B cell (primary cell): ENCODE data around the gene CASZ1. TPM values are rescaled to one million over a fixed set of nuclear protein-coding genes. Genes with fewer than 3 reads are reported as not detected.

ENCODE experiments used
- ATAC-seq: fragments of 200-7000 bp; cut with Tn5 transposase; one replicate; pipeline ENCODE4 v1.10.0; 2021; ENCODE audit warnings: low read depth, mild to moderate bottlenecking, moderate number of reproducible peaks, moderate library complexity
- CTCF ChIA-PET: fragments of 350-600 bp; sonication (Branson Sonifier 250); formaldehyde crosslinking; loops from one replicate; lab custom pipeline; 2021; ENCODE audit warnings: antibody characterized with exemption, inconsistent platforms; lab: Charles Lee
- POLR2A ChIA-PET: fragments of 350-600 bp; sonication (Branson Sonifier 250); formaldehyde crosslinking; loops from one replicate; lab custom pipeline; 2021; ENCODE audit warnings: antibody characterized with exemption; lab: Charles Lee
- DNase-seq: peaks from one replicate; pipeline ENCODE4 v3.0.0; 2013
- H2AFZ ChIP-seq: 2 replicates; pipeline ENCODE4 v1.6.1; 2012; ENCODE audit warnings: mild to moderate bottlenecking, low read depth, low read length; ENCODE audit not compliant: insufficient read depth, poor library complexity, severe bottlenecking
- H3K27ac ChIP-seq, 2 donors: 1 replicate in 1 of 2; 2 replicates in 1 of 2; pipeline ENCODE4 v1.5.1; 2012 to 2013; ENCODE audit warnings: low read length in 2 of 2, mild to moderate bottlenecking in 2 of 2, moderate library complexity in 1 of 2
- H3K27me3 ChIP-seq, 4 experiments: fragments of 200-600 bp in 1 of 4; sonication (generic) in 1 of 4; replicated peaks in 1 of 4; 1 replicate in 2 of 4; 2 replicates in 2 of 4; pipeline versions ENCODE4 v1.6.1 to v1.7.0; 2013 to 2016; ENCODE audit warnings: low read length in 3 of 4, mild to moderate bottlenecking in 2 of 4, mixed read lengths in 1 of 4, moderate library complexity in 1 of 4; ENCODE audit not compliant: insufficient read depth in 4 of 4, control insufficient read depth in 3 of 4; ENCODE audit errors: control extremely low read depth in 1 of 4
- H3K36me3 ChIP-seq, 2 experiments: replicated peaks in 1 of 2; 1 replicate in 1 of 2; 2 replicates in 1 of 2; pipeline versions ENCODE4 v1.6.1 to v1.7.1; 2013; ENCODE audit warnings: low read length in 1 of 2; ENCODE audit not compliant: insufficient read depth in 2 of 2, control insufficient read depth in 1 of 2; ENCODE audit errors: control extremely low read depth in 1 of 2, extremely low read depth in 1 of 2
- H3K4me1 ChIP-seq, 2 donors: fragments of 200-600 bp in 1 of 2; sonication (generic) in 1 of 2; 1 replicate in 1 of 2; 2 replicates in 1 of 2; pipeline versions ENCODE4 v1.5.1 to v1.6.1; 2013 to 2017; ENCODE audit warnings: low read length in 2 of 2; ENCODE audit not compliant: control insufficient read depth in 2 of 2, insufficient read depth in 2 of 2
- H3K4me2 ChIP-seq: replicated peaks from 2 replicates; pipeline ENCODE3; 2012; ENCODE audit warnings: mild to moderate bottlenecking, low read depth, low read length; ENCODE audit not compliant: poor library complexity, severe bottlenecking
- H3K4me3 ChIP-seq, 5 experiments: fragments of 200-600 bp in 1 of 5; sonication (generic) in 1 of 5; 1 replicate in 3 of 5; 2 replicates in 2 of 5; pipeline versions ENCODE4 v1.5.1 to v1.7.0; 2011 to 2016; ENCODE audit warnings: low read length in 4 of 5, mild to moderate bottlenecking in 4 of 5, low read depth in 2 of 5, control low read depth in 1 of 5, moderate library complexity in 1 of 5; ENCODE audit not compliant: insufficient read depth in 1 of 5; ENCODE audit errors: control extremely low read depth in 1 of 5, extremely low read depth in 1 of 5
- H3K79me2 ChIP-seq: fragments of 200-600 bp; sonication (generic); one replicate; pipeline ENCODE4 v1.6.0; 2016; ENCODE audit warnings: low read length; ENCODE audit not compliant: control insufficient read depth, insufficient read depth
- H3K9ac ChIP-seq: fragments of 200-600 bp; sonication (generic); 2 replicates; pipeline ENCODE4 v1.6.1; 2017; ENCODE audit warnings: mild to moderate bottlenecking, low read length, moderate library complexity
- H3K9me3 ChIP-seq, 3 donors: one replicate each; pipeline versions ENCODE4 v1.6.1 to v1.7.1; 2013; ENCODE audit warnings: low read length in 2 of 3; ENCODE audit not compliant: control insufficient read depth in 2 of 3, insufficient read depth in 1 of 3; ENCODE audit errors: control extremely low read depth in 1 of 3
- H4K20me1 ChIP-seq: 2 replicates; pipeline ENCODE4 v1.6.0; 2012; ENCODE audit warnings: mild to moderate bottlenecking, low read length; ENCODE audit not compliant: insufficient read depth, control insufficient read depth, poor library complexity, severe bottlenecking
- H3K27ac Mint-ChIP-seq: one replicate; pipeline ENCODE4 v1.8.0; 2021; ENCODE audit warnings: mixed read lengths
- H3K27me3 Mint-ChIP-seq: one replicate; pipeline ENCODE4 v1.8.0; 2021; ENCODE audit warnings: mixed read lengths
- H3K4me1 Mint-ChIP-seq: one replicate; pipeline ENCODE4 v1.8.0; 2021; ENCODE audit warnings: mixed read lengths
- H3K4me3 Mint-ChIP-seq: one replicate; pipeline ENCODE4 v1.8.0; 2021; ENCODE audit warnings: mixed read lengths
- H3K9me3 Mint-ChIP-seq: one replicate; pipeline ENCODE4 v1.8.0; 2022; ENCODE audit warnings: mixed read lengths; ENCODE audit not compliant: insufficient read depth
- CTCF ChIP-seq: fragments of 200-600 bp; IDR thresholded peaks from one replicate; pipeline ENCODE4 v1.8.0; 2022; ENCODE audit warnings: antibody characterized with exemption, mild to moderate bottlenecking
- EZH2 ChIP-seq: IDR thresholded peaks from 2 replicates; pipeline ENCODE4 v1.6.1; 2012; ENCODE audit warnings: borderline replicate concordance, low read depth, mild to moderate bottlenecking, moderate library complexity, low read length; ENCODE audit not compliant: insufficient read depth, poor library complexity, severe bottlenecking
- WGBS: methylation state at CpG from one replicate; pipeline ENCODE4 v1.1.5; 2013; ENCODE audit warnings: missing lambda C conversion rate; ENCODE audit not compliant: insufficient coverage; 5-methylcytosine and 5-hydroxymethylcytosine counted together
- intact Hi-C: fragments of 100-400 bp; cut with micrococcal nuclease; formaldehyde crosslinking; loops from one replicate; pipeline ENCODE4 v1.10.0; 2022
- polyA plus RNA-seq: library from polyadenylated mRNA; depleted of rRNA; stranded (reverse); fragments of >200 nt; gene quantifications from 2 replicates; pipeline ENCODE4 v1.2.3, GENCODE V29; 2012
- total RNA-seq, 2 donors: library from RNA; stranded (reverse); fragments of 120-200 nt in 1 of 2; gene quantifications; 1 replicate in 1 of 2; 2 replicates in 1 of 2; pipeline versions ENCODE4 v1.2.3 to v1.2.4, GENCODE V29; 2013 to 2022

The CASZ1 gene
- total and polyA plus RNA-seq, 2 donors (not counting 1 experiment from before 2014, with no cell fraction given): 9.5 to 27.2 TPM

GRCh38 chr1:10777749-10778574, 18.5 kb downstream of the CASZ1 start:
- Mint-ChIP-seq H3K4me1 (no peaks in the 10 kb centered on the region), H3K27ac (no peak overlapping the region), H3K4me3 (no peak overlapping the region), H3K27me3 (no peaks in the 10 kb centered on the region), H3K9me3 (no peaks in the 10 kb centered on the region)
- no peaks in the 10 kb centered on the region for H3K79me2 ChIP-seq
- DNase-seq (no peak), ATAC-seq (no peak)
- H3K9me3 ChIP-seq: no peaks in the 10 kb centered on the region
- no peak overlapping the region for H3K4me2 ChIP-seq
- no peak overlapping the region for H2AFZ ChIP-seq
- no peaks in the 10 kb centered on the region for H3K4me1 ChIP-seq
- no peak overlapping the region for H3K4me3 ChIP-seq
- H4K20me1 ChIP-seq: no peaks in the 10 kb centered on the region
- no peak for TF ChIP-seq CTCF
- TF ChIP-seq EZH2: no peak
- intact Hi-C loops: no loop called here
- no peaks in the 10 kb centered on the region for H3K27me3 ChIP-seq
- ChIA-PET POLR2A (no interaction called here), CTCF (no interaction called here)
- WGBS: 98% methylated on average over 9 of the region's 9 CpGs
- no peak overlapping the region for H3K9ac ChIP-seq
- no peaks in the 10 kb centered on the region for H3K36me3 ChIP-seq
- no peak overlapping the region for H3K27ac ChIP-seq

- no peaks in the 10 kb centered on the region for H3K36me3 ChIP-seq
- H3K9ac ChIP-seq: no peak overlapping the region
- no peaks in the 10 kb centered on the region for H4K20me1 ChIP-seq
- H3K27ac ChIP-seq: no peak overlapping the region
- Mint-ChIP-seq H3K9me3 (no peaks in the 10 kb centered on the region), H3K4me1 (no peaks in the 10 kb centered on the region), H3K4me3 (no peak overlapping the region), H3K27me3 (no peaks in the 10 kb centered on the region), H3K27ac (no peak overlapping the region)
- no peaks in the 10 kb centered on the region for H3K79me2 ChIP-seq
- no peaks in the 10 kb centered on the region for H3K9me3 ChIP-seq
- H3K4me3 ChIP-seq: no peak overlapping the region
- ATAC-seq (no peak), DNase-seq (no peak)
- TF ChIP-seq EZH2: no peak
- no peak for TF ChIP-seq CTCF
- no peak overlapping the region for H3K4me2 ChIP-seq
- no peaks in the 10 kb centered on the region for H3K27me3 ChIP-seq
- CTCF ChIA-PET: no interaction called here
- POLR2A ChIA-PET: no interaction called here
- 89% methylated on average over 11 of the region's 14 CpGs for WGBS
- H3K4me1 ChIP-seq: no peaks in the 10 kb centered on the region
- no peak overlapping the region for H2AFZ ChIP-seq
- intact Hi-C loops: no loop called here
Measured at GRCh38 chr1:10776190-10776905, 20.1 kb downstream of the CASZ1 start.
